Panc1 (cell line): ENCODE results near the gene PEX16.

Source experiments
- CTCF ChIP-seq: fragments of 450-650 bp; IDR thresholded peaks from 2 replicates; pipeline ENCODE4 v1.5.1; 2017; ENCODE audit warnings: mild to moderate bottlenecking
- POLR2AphosphoS5 ChIP-seq: IDR thresholded peaks from 2 replicates; pipeline ENCODE4 v1.6.1; 2012; ENCODE audit warnings: mild to moderate bottlenecking, low read depth, low read length, moderate library complexity
- REST ChIP-seq, 2 experiments: IDR thresholded peaks; 2 replicates each; pipeline ENCODE4 v1.6.1; 2011 to 2012; ENCODE audit warnings: low read depth in 2 of 2, control low read depth in 1 of 2, low read length in 1 of 2, mild to moderate bottlenecking in 1 of 2, moderate library complexity in 1 of 2; ENCODE audit not compliant: insufficient read depth in 1 of 2
- SIN3A ChIP-seq: IDR thresholded peaks from 2 replicates; pipeline ENCODE4 v1.6.1; 2012; ENCODE audit warnings: low read depth, mild to moderate bottlenecking, low read length, moderate library complexity, borderline replicate concordance; ENCODE audit not compliant: insufficient read depth

GRCh38 chr11:45929486-45930030, 11.9 kb upstream of the PEX16 start:
- no peak for TF ChIP-seq CTCF
- TF ChIP-seq REST (IDR thresholded peaks at IDR 0.05; ENCODE audit: insufficient read depth in 1 of 2, low read depth in 2 of 2, low read length in 1 of 2): no peak
- TF ChIP-seq POLR2AphosphoS5: no peak
- no peak for TF ChIP-seq SIN3A
